Measurements from ENCODE around the gene DLL3. TPM values are rescaled to one million over a fixed set of nuclear protein-coding genes. Genes with fewer than 3 reads are reported as not detected.

DLL3 gene
- total RNA-seq, 1 donor from 2014 or later = not detected

DNA sequence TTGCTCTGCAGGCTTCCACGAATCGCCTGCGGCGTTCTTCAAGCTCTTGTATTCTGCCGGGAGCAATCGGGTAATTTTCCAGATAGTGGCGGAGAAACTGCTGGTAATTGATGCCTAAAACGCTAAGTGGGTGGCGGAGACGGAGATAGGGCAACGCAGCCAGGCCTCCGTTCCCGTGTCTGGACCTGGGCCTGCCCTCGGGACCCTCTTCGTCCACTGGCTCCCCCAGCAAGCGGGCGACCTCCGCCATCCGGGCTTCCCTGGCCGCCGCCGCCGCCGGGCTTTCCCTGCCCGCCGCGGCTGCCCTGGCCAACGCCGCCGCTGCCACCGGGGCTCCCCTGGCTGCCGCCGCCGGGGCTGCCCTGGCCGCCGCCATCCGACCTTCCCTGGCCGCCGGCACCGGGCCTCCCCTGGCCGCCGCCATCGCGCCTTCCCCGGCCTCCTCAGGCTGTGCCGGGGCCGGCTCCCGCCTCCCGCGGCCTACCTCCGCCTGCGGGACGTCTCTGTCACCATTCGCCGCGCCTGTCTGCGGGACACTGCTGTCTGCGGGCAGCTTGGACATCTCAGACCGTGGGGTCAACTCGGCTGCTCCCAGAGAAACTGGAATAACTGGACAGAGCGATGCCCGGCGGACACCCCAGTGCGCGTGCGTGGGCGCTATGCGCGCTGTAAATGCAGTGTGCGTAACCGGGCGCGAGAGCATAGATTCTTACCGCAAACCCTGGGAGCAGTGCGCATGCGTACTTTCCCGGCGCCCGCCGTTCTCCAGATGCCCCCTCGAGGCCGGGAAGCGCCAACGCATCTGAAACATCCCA lies 41.0 kb downstream of the DLL3 start, which contains the start of gene EID2:
EID2 (minus strand) TSS at position 644 of the 815 bp plus-strand sequence; CDS start at position 562, 82 bp downstream.
- ATAC-seq = peak; percentile 98
- peak; percentile 98 for DNase-seq (ENCODE audit: missing footprints)
- intact Hi-C loops (cut with DNase I) = loop anchor here (10.0 kb wide), 3 partner anchors 95 to 415 kb away; partner anchors contain the start of genes FBL, PAK4 and SUPT5H

DNA sequence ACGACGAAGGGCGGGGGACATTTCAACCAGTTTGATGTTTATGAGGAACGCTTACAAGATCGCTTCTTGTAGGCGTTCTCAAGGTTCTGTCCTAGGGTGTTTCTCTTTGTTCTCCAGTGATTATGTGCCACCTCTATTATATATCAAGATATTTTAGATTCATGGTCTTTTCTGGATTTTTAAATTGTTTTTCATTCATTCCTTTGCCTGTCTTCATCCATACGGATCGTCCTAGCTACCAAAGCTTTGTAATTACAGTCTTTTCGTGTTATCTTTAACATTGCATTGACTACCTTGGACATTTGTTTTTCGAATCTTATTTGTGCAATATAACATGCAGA lies 41.6 kb downstream of the DLL3 start:
- intact Hi-C loops (cut with DNase I) = no loop called here
- ATAC-seq (no peak), DNase-seq (ENCODE audit: missing footprints) (no peak)

DNA sequence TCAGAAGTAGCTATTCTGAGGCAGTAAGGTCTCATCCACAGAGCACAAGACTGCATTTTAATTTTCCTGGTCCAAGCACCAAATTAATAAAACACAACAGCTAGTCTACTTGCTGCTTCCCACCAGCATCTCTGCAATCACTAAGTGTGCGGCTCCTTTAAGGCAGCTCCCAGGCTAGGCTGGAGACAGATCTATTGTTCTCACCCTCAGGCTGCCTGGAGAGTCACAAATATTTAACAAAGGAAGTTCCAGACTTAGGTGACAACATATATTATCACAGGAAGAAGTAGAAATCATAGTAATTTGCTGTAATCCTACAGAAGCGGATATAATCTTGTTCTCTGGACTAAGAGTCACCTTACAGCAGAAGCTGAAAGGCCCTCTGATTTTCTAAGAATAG lies 43.5 kb downstream of the DLL3 start:
- ATAC-seq (no peak), DNase-seq (ENCODE audit: missing footprints) (no peak)
- intact Hi-C loops (cut with DNase I) = no loop called here

DNA sequence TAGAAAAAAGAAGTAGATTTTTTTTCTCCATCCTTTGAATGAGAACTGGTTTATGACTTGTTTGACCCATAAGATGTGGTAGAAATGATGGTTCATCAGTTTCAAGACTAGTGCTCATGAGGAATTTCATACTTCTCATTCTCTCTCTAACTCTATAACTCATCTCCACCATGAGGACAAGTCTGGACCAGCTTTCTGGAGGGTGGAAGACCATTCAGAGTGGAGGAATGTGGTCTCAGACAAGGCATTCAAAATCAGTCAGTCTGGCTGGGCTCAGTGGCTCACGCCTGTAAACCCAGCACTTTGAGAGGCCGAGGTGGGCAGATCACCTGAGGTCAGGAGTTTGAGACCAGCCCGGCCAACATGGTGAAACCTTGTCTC lies 44.7 kb downstream of the DLL3 start:
- DNase-seq (ENCODE audit: missing footprints) = no peak
- intact Hi-C loops (cut with DNase I) = no loop called here
- no peak for ATAC-seq

DNA sequence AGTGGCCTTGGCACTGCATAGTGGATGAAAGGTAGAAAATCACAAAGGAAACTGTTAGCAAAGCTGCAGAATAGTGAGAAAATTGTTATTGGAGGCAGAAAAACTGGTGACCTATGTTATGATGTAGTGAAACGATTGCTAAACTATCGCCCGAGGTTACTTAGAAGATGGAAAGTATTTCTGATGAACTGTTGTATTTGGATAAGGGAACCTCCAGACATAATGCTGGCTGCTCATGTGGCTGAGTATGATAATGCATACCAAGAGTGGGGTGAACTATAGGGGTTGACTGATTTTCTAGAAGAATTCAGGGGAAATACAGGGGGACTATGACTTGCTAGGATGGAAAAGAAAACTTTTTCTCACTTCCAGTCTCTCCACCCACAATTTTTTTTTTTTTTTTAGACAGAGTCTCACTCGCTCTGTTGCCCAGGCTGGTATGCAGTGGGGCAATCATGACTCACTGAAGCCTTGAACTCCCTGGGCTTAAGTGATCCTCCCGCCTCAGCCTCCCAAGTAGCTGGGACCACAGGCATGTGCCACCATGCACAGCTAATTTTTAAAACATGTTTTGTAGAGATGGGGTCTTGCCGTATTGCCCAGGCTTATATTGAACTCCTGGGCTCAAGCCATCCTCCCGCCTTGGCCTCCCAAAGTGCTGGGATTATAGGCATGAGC lies 45.6 kb downstream of the DLL3 start:
- intact Hi-C loops (cut with DNase I) = no loop called here
- DNase-seq (ENCODE audit: missing footprints) (no peak), ATAC-seq (no peak)

DNA sequence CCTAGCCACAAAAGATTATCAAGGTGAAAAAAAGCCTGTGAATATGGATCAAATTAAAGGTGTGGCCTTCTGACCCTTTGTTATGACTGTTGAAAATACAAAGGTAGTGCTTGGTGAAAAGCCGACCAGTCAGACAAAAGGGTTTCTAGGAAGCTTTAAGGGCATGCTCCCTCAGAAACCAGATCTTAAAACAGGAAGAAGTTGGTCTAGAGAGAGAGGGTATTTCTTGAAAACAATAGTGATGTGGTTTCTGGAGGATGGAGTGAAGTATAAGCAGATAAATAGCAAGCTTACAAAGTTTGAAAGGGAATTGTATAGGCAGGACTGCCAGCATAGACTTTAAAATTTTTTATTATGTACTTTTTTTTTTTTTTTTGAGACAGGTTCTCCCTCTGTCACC lies 46.2 kb downstream of the DLL3 start:
- no peak for ATAC-seq
- intact Hi-C loops (cut with DNase I) = no loop called here
- no peak for DNase-seq (ENCODE audit: missing footprints)

DNA sequence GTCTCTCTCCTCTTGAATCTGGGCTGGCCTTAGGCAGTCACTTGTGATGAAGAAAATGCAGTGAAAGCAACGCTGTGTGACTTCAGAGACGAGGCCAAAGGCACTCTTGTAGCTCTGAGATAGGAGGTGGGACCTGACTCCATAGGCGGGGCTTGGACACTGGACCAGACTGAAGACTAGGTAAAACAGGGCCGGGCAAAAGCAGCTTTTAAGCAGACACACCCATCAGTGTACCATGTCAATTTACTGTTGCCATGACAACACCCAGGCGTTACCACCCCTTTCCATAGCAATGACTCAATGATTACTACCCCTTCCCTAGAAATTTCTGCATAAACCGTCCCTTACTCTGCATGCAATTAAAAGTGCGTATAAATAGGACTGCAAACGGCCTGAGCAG lies 47.9 kb downstream of the DLL3 start:
- intact Hi-C loops (cut with DNase I) = no loop called here
- DNase-seq (ENCODE audit: missing footprints) (no peak), ATAC-seq (no peak)

DNA sequence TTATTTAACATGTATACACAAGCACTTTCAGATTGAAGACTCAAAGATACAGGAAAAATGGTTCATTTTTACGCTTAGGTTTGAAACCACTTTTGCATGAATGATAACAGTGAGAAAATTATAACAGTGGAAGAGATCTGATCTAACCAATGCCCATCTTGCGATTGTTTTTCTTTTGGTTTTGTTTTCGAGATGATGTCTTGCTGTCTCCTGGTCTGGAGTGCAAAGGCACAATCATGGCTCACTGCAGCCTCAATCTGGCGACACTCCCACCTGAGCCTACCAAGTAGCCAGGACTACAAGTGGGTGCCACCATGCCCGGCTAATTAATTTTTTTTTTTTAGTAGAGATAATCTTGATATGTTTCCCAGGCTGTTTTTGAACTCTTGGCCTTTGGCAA lies 51.5 kb downstream of the DLL3 start:
- intact Hi-C loops (cut with DNase I) = loop anchor here (5.0 kb wide), 1 partner anchor 217 kb away; no protein-coding TSS in a partner anchor
- DNase-seq (ENCODE audit: missing footprints) (no peak), ATAC-seq (no peak)

DNA sequence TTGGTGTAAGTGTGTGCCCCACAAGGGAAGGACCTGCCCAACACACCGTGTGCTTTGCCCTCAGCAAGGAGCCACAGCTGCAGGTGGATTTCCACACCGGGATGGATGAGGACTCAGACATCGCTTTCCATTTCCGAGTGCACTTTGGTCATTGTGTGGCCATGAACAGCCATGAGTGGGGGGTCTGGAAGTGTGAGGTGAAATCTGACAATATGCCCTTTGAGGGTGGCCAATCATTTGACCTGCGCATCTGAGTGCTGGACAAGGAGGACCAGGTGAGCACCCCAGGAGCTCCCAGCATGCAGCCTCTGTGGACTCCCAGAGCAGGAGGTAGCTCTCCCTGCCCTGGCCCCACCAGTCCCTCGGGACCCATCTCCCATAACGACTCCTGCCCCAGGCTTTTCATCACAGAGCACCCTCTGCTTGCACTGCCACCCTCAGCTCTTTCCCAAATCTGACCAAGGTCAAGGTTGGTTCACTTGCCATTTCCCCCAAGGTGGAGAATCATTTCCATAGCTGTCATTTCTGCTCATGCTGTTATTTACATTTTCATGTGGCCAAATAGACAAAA lies 54.4 kb downstream of the DLL3 start:
- DNase-seq (ENCODE audit: missing footprints) = no peak
- intact Hi-C loops (cut with DNase I) = loop anchor here (5.0 kb wide), 1 partner anchor 214 kb away; no protein-coding TSS in a partner anchor
- no peak for ATAC-seq

DNA sequence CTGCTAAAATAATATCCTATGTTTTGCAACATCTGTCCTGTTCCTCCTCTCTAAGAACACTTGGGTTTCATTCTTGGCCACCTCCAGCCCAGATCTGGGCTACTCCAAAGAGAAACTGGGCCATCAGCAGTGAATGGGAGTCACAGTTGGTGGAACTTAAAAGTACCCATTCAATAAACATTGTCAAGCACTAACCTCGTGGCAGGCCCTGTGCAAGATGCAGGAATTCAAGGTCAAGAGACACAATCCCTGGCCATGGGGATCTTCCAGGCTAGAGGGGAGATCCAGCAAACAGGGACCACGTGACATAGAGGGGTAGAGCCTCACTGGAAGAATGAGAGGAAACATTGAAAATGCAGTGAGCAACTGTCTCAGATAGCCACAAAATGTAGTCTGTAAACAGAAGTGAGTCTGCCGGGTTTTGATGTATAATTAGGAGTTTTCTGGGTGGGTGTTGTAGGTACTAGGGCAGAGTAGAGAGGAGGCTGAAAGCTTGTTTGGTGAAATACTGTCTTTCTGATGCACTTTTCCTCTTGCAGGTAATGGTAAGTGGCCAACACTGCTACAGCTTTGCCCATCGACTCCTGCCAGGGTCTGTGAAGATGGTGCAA lies 56.1 kb downstream of the DLL3 start:
- DNase-seq (ENCODE audit: missing footprints) (no peak), ATAC-seq (no peak)
- intact Hi-C loops (cut with DNase I) = loop anchor here (5.0 kb wide), 1 partner anchor 212 kb away; no protein-coding TSS in a partner anchor

DNA sequence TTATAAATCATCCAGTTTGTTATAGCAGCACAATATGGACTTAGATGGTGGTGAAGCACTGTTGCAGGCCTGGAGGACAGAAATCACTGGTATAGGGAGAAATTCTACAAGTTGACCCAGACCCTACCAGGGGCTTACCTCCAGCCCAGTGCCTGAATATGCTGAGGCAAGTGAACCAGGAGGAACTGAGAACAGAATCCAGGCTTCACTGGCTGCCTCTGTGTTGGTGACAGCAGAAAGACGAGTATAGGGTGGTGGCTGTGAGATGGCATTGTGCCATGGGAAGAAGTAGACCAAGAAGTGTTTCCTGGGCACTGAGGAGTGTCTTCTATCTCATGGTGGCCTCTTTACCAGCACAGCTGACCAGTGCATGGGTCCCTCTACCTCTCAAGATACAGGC lies 57.1 kb downstream of the DLL3 start:
- no peak for DNase-seq (ENCODE audit: missing footprints)
- no peak for ATAC-seq
- intact Hi-C loops (cut with DNase I) = no loop called here

Other genes starting within 250 kb of the DLL3 start
- gene IFNL2, start 230.6 kb upstream of the DLL3 start, total RNA-seq = not detected
- gene IFNL1, start 202.5 kb upstream of the DLL3 start, total RNA-seq = not detected
- gene LRFN1, start 178.1 kb upstream of the DLL3 start, total RNA-seq = 0.41 TPM
- gene GMFG, start 162.9 kb upstream of the DLL3 start, total RNA-seq = 20.2 TPM
- 40.6 TPM for gene SAMD4B, start 156.5 kb upstream of the DLL3 start, total RNA-seq
- gene PAF1, start 107.8 kb upstream of the DLL3 start, total RNA-seq = 34.5 TPM
- 21.8 TPM for gene MED29, start 107.6 kb upstream of the DLL3 start, total RNA-seq
- 48.7 TPM for gene ZFP36, start 92.1 kb upstream of the DLL3 start, total RNA-seq
- 10.4 TPM for gene PLEKHG2, start 86.3 kb upstream of the DLL3 start, total RNA-seq
- 1,258 TPM for gene RPS16, start 63.0 kb upstream of the DLL3 start, total RNA-seq
- gene SUPT5H, start 53.4 kb upstream of the DLL3 start, total RNA-seq = 80.6 TPM
- gene TIMM50, start 18.1 kb upstream of the DLL3 start, total RNA-seq = 75.9 TPM
- not detected for gene SELENOV, start 16.2 kb downstream of the DLL3 start, total RNA-seq
- gene EID2B, start 33.9 kb downstream of the DLL3 start, total RNA-seq = 1.7 TPM
- gene EID2, start 41.2 kb downstream of the DLL3 start, total RNA-seq = 10.7 TPM
- gene LGALS13, start 103.6 kb downstream of the DLL3 start, total RNA-seq = not detected
- not detected for gene LGALS16, start 157.0 kb downstream of the DLL3 start, total RNA-seq
- not detected for gene LGALS14, start 205.5 kb downstream of the DLL3 start, total RNA-seq
- gene CLC, start 239.1 kb downstream of the DLL3 start, total RNA-seq = not detected